ENCODE measurements around the gene SBK3.
A peak's percentile ranks its signal among the peaks of the same experiment; 100 is the strongest.

Gene SBK3

DNA sequence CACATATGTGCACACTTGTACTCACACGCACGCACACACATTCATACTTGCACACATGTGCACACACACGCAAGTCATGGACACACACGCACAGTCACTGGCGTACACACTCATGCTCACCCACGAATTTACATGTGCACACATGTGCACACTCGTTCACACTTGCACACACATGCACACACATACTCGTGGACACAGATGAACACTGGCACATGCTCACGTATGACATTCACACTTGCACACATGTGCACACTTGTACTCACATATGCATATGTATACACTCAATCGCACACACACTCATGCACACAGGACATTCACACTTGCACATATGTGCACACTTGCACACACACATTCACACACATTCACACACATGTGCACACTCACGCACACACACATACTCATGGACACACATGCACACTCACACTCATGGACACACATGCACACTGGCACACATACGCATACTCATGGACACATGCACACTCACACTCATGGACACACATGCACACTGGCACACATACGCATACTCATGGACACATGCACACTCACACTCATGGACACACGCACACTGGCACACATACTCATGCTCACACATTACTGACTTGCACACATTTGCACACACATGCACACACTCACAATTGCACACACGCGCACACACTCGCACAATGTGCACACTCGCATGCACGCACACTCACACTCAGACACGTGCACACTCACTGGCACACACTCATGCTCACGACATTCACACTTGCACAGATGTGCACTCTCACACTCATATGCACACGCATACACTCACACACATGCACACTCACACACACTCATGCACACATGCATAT lies 17.9 kb downstream of the SBK3 start:
- H3K36me3 Mint-ChIP-seq, result no peaks in the 10 kb centered on the region

DNA sequence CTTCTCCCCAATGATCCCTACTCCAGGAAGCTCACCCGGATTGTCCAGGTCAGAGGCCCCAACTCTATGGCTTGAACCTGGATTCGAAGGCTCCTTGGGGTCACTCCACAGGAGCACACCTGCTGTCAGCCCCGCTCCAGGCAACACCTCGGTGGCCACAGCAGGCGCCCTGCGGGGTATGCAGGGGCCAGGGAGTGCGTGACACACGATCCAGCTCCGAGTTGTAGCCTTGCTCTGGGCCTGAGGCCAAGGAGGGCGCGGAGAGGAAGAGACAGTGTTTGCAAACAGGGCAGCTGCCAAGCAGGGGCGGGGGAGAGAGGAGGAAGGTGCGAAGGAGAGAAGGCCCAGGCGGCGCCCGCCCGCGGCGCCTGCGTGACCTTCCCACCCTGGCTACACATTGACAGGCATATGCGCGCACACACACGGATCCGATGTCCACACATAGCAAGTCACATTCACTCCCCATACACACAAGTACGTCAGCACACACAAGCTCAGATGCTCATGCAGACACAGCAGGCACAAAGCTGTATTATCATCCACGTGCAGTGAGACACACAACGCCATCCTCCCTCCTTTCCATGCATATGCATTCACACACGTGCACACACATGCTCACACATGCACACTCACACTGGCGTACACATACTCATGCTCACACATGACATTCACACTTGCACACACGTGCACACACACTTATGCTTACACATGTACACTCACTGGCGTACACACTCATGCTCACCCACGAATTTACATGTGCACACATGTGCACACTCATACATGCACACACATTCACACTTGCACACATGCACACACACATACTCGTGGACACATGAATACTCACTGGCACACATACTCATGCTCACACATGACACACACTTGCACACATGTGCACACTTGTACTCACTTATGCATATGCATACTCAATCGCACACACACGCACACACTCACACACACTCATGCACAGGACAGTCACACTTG lies 18.8 kb downstream of the SBK3 start:
- Mint-ChIP-seq H3K36me3 (no peaks in the 10 kb centered on the region), H3K4me1 (no peaks in the 10 kb centered on the region), H3K9me3 (no peaks in the 10 kb centered on the region), H3K27me3 (no peaks in the 10 kb centered on the region), H3K27ac (no peak overlapping the region), H3K4me3 (no peak overlapping the region)
- CTCF ChIA-PET, result interaction anchor here (1.5 kb wide), 1 partner anchor 23 kb away, joined by 4 read pairs; no protein-coding TSS in a partner anchor
- no peak for DNase-seq

More for the DNA sequence above, 17.9 kb downstream of the SBK3 start:
- Mint-ChIP-seq H3K4me3 (no peak overlapping the region), H3K27me3 (no peaks in the 10 kb centered on the region), H3K27ac (no peak overlapping the region), H3K4me1 (no peaks in the 10 kb centered on the region), H3K9me3 (no peaks in the 10 kb centered on the region)
- no peak for DNase-seq
- CTCF ChIA-PET, result interaction anchor here (0.6 kb wide), 1 partner anchor 20 kb away, joined by 4 read pairs; no protein-coding TSS in a partner anchor

DNA sequence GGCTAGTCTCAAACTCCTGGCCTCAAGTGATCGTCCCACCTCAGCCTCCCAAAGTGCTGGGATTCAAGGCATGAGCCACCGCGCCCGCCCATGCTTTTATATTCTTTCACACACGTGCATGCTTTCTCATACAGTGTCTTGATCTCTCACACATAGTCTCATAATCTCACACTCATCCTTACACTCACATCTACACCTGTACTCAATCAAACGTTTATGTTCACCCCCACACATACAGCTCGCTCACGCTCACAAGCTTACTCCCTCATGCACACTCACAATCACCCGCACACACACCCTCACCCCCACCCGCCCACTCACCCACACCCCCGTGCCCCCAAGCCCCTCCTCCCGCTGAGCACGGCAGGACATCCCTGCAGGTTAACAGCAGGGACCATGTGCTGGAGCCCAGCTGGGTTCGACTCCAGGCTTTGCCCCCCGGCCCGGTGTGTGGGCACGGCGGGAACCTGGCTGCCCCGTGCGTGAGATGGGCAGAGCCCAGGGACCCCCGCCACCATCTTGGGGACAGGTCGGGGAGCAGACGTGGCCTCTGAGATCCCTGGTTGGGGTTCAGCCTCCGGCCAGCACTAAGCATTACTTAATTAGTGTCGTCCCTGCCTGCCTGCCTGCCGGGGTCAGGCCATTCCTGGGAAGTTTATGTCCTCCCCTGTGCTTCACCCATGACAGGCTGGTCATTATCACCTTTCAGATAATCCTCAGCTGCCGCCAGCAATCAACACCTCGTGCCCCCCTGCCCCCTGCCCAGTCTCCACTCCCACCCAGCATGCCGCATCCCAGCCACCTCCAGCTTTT lies 19.8 kb downstream of the SBK3 start:
- H3K9me3 Mint-ChIP-seq, result no peaks in the 10 kb centered on the region
- H3K27ac Mint-ChIP-seq, result no peak overlapping the region
- H3K4me3 Mint-ChIP-seq, result no peak overlapping the region
- CTCF ChIA-PET, result interaction anchor here (1.5 kb wide), 1 partner anchor 22 kb away, joined by 4 read pairs; no protein-coding TSS in a partner anchor
- DNase-seq, result no peak
- no peaks in the 10 kb centered on the region for H3K36me3 Mint-ChIP-seq
- H3K27me3 Mint-ChIP-seq, result no peaks in the 10 kb centered on the region
- no peaks in the 10 kb centered on the region for H3K4me1 Mint-ChIP-seq

DNA sequence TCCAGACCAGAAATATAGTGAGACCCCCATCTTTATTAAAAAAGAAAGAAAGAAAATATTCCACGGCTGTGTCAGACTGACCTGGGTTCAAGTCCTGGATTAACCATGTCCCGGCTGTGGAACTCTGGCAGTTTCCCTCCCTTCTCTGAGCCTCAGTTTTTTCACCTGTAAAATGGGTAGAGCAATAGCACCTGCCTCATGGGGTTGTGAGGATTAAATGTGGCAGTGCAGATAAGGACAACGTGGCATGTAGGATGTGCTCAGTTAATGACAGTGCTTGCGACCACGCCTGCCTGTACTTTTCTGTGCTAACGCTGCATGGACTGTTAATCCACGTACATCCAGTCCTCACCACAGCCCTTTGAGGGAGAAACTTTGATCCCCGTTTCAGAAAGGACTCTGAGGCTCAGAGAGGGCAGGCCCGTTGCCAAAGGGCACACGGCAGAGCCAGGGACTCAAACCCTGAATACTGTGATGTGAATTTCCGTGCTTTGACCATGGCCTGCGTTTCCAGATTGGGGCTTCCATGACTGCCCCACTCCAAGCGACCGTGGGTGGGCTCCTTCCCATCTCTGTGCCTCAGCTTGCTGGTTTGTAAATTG lies 24.6 kb downstream of the SBK3 start:
- peaks cover 3% of the 10 kb centered on the region for H3K4me1 Mint-ChIP-seq
- no peak for DNase-seq
- peaks cover 4% of the 10 kb centered on the region for H3K27me3 Mint-ChIP-seq
- H3K9me3 Mint-ChIP-seq, result no peaks in the 10 kb centered on the region
- H3K36me3 Mint-ChIP-seq, result no peaks in the 10 kb centered on the region
- CTCF ChIA-PET, result interaction anchor here (0.8 to 1.1 kb wide), 3 partner anchors 85 to 112 kb away, joined by 3 to 6 read pairs (median 3); partner anchors contain the start of gene ZNF865
- no peak overlapping the region for H3K4me3 Mint-ChIP-seq
- no peak overlapping the region for H3K27ac Mint-ChIP-seq

DNA sequence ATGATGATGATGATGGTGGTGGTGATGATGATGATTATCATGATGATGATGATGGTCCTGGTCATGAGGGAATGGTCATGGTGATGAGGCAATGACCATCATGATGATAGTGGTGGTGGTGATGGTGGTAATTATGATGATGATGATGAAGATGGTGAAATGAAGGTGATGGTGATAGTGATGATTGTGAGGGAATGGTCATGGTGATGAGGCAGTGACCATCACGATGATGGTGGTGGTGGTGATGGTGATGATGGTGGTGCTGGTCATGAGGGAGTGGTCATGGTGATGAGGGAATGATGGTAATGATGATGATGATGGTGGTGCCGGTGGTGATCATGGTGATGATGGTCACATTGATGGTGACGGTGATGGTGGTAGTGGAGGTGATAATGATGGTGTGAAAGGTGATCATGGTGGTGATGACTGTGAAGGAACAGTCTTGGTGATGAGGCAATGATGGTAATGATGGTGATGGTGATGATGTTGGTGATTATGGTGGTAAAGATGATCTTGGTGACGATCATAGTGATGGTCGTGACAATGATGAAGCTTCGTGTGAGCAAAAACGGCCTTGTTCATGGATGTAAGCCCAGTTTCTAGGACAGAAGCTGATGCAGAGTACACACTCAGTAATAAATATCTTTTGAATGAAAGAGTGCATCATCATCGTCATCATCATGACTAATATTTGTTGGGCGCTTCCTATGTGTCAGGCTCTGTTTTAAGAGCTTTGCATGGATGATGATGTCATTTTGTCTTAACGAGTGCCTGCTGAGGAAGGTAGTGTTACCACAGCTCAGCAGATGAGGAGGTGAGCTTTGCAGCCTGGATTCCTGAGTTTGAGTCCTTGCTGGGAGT lies 25.7 kb downstream of the SBK3 start:
- H3K9me3 Mint-ChIP-seq, result no peaks in the 10 kb centered on the region
- peaks cover 4% of the 10 kb centered on the region for H3K27me3 Mint-ChIP-seq
- H3K4me1 Mint-ChIP-seq, result peaks cover 3% of the 10 kb centered on the region
- no peaks in the 10 kb centered on the region for H3K36me3 Mint-ChIP-seq
- CTCF ChIA-PET, result interaction anchor here (0.7 to 1.1 kb wide), 4 partner anchors 86 to 113 kb away, joined by 3 to 6 read pairs (median 3); partner anchors contain the start of gene ZNF865
- H3K27ac Mint-ChIP-seq, result no peak overlapping the region
- H3K4me3 Mint-ChIP-seq, result no peak overlapping the region
- no peak for DNase-seq

DNA sequence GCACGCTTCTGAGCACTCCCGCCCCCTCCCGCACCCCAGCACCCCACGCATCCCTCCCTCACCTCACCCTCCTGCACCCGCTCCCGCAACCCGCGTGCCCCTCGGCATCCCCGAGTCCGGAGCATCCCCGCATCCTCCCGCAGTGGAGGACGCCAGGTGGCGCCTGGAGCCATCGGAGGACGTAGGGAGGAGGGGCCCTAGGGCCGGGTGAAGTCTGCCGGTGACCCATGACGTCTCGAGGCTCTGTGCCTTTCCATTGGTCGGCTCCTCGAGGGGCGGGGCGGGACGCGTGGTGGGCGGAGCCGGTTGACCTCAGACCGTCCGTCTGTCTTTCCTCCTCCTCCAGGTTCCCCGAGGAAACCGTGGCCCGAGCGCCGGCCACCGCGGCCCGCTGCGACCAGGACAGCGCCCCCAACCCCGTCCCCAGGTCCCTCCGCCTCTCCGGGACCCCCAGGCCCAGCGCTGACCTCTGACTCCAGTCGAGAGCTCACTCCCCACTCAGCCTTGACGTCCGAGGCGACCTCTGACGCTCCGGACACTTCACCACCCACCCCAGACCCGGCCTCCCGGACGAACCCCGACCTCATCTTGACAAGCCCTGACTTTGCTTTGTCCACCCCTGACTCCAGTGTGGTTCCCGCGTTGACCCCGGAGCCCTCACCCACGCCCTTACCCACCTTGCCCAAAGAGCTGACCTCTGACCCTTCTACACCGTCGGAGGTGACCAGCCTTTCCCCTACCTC lies 28.3 kb downstream of the SBK3 start:
- DNase-seq, result peak; percentile 92
- Mint-ChIP-seq H3K9me3 (no peaks in the 10 kb centered on the region), H3K4me1 (peaks cover 3% of the 10 kb centered on the region), H3K4me3 (peak overlapping the region; percentile 63), H3K36me3 (no peaks in the 10 kb centered on the region), H3K27ac (no peak overlapping the region), H3K27me3 (peaks cover 17% of the 10 kb centered on the region)
- CTCF ChIA-PET, result interaction anchor here (0.8 to 1.9 kb wide), 5 partner anchors 13 to 116 kb away, joined by 4 to 11 read pairs (median 7); no protein-coding TSS in a partner anchor

DNA sequence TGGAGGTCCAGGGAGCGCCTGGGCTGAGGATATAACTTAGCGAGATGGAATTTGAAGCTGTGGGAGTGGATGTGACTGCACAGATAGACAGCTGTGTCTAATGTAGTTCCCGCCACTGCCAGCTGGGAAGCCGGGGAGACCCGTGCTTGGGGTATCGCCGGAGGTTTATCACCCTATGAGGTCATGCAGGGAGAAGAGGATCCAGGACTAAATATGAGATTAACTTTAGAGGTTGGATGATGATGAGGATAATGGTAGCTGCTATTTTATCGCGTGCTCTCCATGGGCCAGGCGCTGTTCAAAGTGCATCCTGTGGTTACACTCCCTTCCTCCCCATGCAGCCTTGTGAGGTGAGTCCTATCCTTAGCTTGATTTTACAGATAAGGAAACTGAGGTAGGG lies 37.2 kb downstream of the SBK3 start:
- peaks cover 36% of the 10 kb centered on the region for H3K27me3 Mint-ChIP-seq
- H3K36me3 Mint-ChIP-seq, result peaks cover 3% of the 10 kb centered on the region
- H3K4me1 Mint-ChIP-seq, result peaks cover 17% of the 10 kb centered on the region
- CTCF ChIA-PET, result interaction anchor here (2.1 kb wide), 1 partner anchor 40 kb away, joined by 8 read pairs; no protein-coding TSS in a partner anchor
- no peak overlapping the region for H3K4me3 Mint-ChIP-seq
- H3K27ac Mint-ChIP-seq, result no peak overlapping the region
- no peak for DNase-seq
- H3K9me3 Mint-ChIP-seq, result peaks cover 3% of the 10 kb centered on the region

DNA sequence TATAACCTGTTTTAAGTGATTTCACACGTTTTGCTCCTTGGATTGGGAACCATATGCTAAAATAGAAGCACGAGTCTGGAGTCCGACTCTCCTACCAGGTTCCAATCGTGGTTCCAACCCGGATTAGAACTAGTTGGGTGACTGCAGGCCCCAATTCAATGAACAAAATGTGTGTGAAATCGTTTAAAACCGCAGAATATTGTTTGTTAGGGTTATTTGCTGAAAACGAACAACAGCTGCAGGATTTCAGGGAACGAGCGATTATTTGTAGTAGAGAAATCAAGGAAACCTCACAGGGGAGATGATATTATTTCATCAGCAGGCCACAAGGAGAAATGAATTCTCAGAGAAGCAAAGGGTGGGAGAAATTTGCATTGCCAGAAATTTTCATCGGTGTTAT lies 40.4 kb downstream of the SBK3 start:
- no peak for DNase-seq
- Mint-ChIP-seq H3K27ac (no peak overlapping the region), H3K4me1 (peaks cover 24% of the 10 kb centered on the region), H3K36me3 (peaks cover 5% of the 10 kb centered on the region), H3K9me3 (peaks cover 8% of the 10 kb centered on the region), H3K27me3 (peaks cover 31% of the 10 kb centered on the region), H3K4me3 (no peak overlapping the region)
- CTCF ChIA-PET, result interaction anchor here (1.2 to 3.7 kb wide), 16 partner anchors 9 to 364 kb away, joined by 3 to 53 read pairs (median 8); partner anchors contain the start of genes ISOC2 and NAT14

DNA sequence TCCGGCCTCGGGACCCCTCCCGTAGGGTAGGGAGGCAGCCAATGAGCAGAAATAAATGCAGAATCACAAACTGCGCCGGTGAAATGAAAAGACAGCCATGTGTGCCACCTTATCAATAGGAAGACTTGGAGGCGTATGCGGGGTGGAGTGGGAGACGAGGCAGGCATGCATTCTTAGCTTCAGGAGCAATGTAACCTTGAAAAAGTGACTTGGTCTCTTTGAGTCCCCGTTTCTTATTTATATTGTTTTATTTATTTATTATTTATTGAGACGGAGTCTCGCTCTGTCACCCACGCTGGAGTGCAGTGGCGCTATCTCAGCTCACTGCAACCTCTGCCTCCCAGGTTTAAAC lies 41.1 kb downstream of the SBK3 start:
- DNase-seq, result no peak
- Mint-ChIP-seq H3K36me3 (peaks cover 5% of the 10 kb centered on the region), H3K4me1 (peaks cover 24% of the 10 kb centered on the region), H3K4me3 (peak overlapping the region; percentile 70), H3K9me3 (peaks cover 8% of the 10 kb centered on the region), H3K27ac (peak overlapping the region; percentile 79), H3K27me3 (peaks cover 31% of the 10 kb centered on the region)
- CTCF ChIA-PET, result interaction anchor here (0.7 to 3.7 kb wide), 35 partner anchors 9 to 623 kb away, joined by 3 to 53 read pairs (median 5); partner anchors contain the start of genes C19orf85, ISOC2, NAT14 and ZNF581

DNA sequence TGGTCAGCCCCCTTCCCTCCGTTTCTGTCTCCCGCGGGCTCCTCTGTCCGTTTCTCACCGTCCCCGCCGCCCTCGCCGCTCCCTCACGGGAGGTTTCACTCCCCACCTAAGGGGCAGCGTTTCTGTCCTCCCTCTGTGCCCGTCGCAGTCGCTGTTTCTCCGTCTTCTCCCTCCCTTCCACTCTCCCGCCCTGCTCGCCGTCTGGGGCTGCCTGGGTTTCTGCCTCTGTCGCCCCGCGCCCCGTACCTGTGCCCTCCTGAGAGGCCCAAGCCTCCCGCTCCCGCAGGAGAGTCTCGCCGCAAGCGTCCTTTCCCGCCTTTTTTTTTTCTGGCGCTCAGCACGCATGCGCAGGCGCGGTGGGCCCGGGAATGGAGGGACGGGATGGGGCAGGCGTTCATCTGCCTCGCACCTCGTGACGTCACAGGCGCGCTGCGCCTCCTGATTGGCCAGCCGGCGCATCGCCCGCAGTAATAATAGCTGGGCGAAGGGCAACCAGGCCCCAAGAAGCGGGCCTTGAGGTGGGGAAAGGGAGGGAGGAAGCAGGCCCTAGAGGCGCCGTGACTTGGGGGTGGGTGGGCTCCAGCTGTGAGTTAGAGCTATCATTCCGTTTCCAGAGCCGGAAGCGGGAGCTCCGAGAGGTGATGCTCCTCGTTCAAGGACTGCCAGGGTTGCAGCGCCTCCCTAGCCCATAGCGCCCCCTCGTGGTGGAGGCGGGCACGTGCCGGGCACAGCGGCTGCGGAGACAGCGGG lies 41.7 kb downstream of the SBK3 start:
- Mint-ChIP-seq H3K4me3 (peak overlapping the region; percentile 70), H3K36me3 (peaks cover 5% of the 10 kb centered on the region), H3K27ac (peak overlapping the region; percentile 79), H3K27me3 (peaks cover 31% of the 10 kb centered on the region), H3K9me3 (peaks cover 8% of the 10 kb centered on the region), H3K4me1 (peaks cover 24% of the 10 kb centered on the region)
- CTCF ChIA-PET, result interaction anchor here (0.6 to 3.7 kb wide), 36 partner anchors 9 to 623 kb away, joined by 3 to 53 read pairs (median 5); partner anchors contain the start of genes C19orf85, ISOC2, NAT14 and ZNF581
- DNase-seq, result peak; percentile 92

DNA sequence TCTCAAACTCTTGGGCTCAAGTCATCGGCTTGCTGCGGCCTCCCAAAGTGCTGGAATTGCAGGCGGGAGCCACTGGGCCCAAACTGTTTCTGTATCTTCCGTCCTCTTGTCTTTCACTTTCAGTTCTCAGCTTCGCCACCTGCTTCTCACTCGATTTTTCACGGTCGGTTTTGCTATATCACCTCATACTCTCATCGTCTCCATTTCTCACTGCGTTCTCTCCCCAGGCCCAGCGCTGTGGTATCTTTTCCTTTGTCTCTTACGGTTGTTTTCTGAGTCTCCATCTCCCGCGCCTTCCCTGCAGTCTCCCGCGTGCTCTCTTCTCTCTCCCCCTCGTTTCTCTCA lies 42.2 kb downstream of the SBK3 start:
- no peak for DNase-seq
- CTCF ChIA-PET, result interaction anchor here (0.7 to 3.7 kb wide), 16 partner anchors 8 to 622 kb away, joined by 3 to 53 read pairs (median 7); partner anchors contain the start of genes C19orf85, NAT14 and ZNF628

More for the DNA sequence above, 42.2 kb downstream of the SBK3 start:
- peaks cover 8% of the 10 kb centered on the region for H3K9me3 Mint-ChIP-seq
- peaks cover 5% of the 10 kb centered on the region for H3K36me3 Mint-ChIP-seq
- no peak overlapping the region for H3K27ac Mint-ChIP-seq
- peaks cover 22% of the 10 kb centered on the region for H3K4me1 Mint-ChIP-seq
- H3K27me3 Mint-ChIP-seq, result peaks cover 28% of the 10 kb centered on the region
- H3K4me3 Mint-ChIP-seq, result peak overlapping the region; percentile 70

Measured in activated naive CD4-positive, alpha-beta T cell treated with anti-CD3 and anti-CD28 coated beads, Interleukin-2, amount 10 ng/mL, durations not matched to agents 7 days and 5 days (primary cell).